Activated CD8-positive, alpha-beta T cell treated with anti-CD3 and anti-CD28 coated beads, Interleukin-2, amount 10 ng/mL, durations not matched to agents 7 days and 5 days (primary cell): ENCODE data around the gene CACNA1I. TPM values are rescaled to one million over a fixed set of nuclear protein-coding genes. Genes with fewer than 3 reads are reported as not detected.

Experiments
- ATAC-seq: fragments of 150-1000 bp; cut with Tn5 transposase; one replicate; pipeline ENCODE4 v1.10.0; 2021; ENCODE audit warnings: moderate library complexity
- CTCF ChIA-PET: fragments of 350-600 bp; sonication (Branson Sonifier 250); formaldehyde crosslinking; loops from one replicate; lab custom pipeline; 2021; ENCODE audit warnings: antibody characterized with exemption; lab: Charles Lee
- POLR2A ChIA-PET: fragments of 350-600 bp; sonication (Branson Sonifier 250); formaldehyde crosslinking; loops from one replicate; lab custom pipeline; 2021; ENCODE audit warnings: antibody characterized with exemption; lab: Charles Lee
- DNase-seq: peaks from one replicate; pipeline ENCODE4 v3.0.0-alpha.2; 2020
- H3K27ac Mint-ChIP-seq: one replicate; pipeline ENCODE4 v1.8.0; 2021; ENCODE audit warnings: mild to moderate bottlenecking, mixed read lengths
- H3K27me3 Mint-ChIP-seq: one replicate; pipeline ENCODE4 v1.8.0; 2021; ENCODE audit warnings: low read depth, mixed read lengths
- H3K36me3 Mint-ChIP-seq: one replicate; pipeline ENCODE4 v1.8.0; 2021; ENCODE audit warnings: low read depth, mixed read lengths
- H3K4me1 Mint-ChIP-seq: one replicate; pipeline ENCODE4 v1.8.0; 2021; ENCODE audit warnings: low read depth, mixed read lengths
- H3K4me3 Mint-ChIP-seq: one replicate; pipeline ENCODE4 v1.8.0; 2021; ENCODE audit warnings: mild to moderate bottlenecking, mixed read lengths
- H3K9me3 Mint-ChIP-seq: one replicate; pipeline ENCODE4 v1.8.0; 2022; ENCODE audit warnings: mixed read lengths; ENCODE audit not compliant: insufficient read depth
- total RNA-seq, 2 experiments: library from RNA; stranded (reverse); gene quantifications; one replicate each; pipeline ENCODE4 v1.2.3, GENCODE V29; 2021

CACNA1I gene
- total RNA-seq, 2 experiments from 2014 or later, result 0.60 to 0.74 TPM

GRCh38 chr22:39685336-39686177, 115.0 kb downstream of the CACNA1I start:
- DNase-seq (no peak), ATAC-seq (no peak)
- no peaks in the 10 kb centered on the region for H3K36me3 Mint-ChIP-seq
- H3K4me3 Mint-ChIP-seq, result no peak overlapping the region
- CTCF ChIA-PET, result no interaction called here
- no peaks in the 10 kb centered on the region for H3K4me1 Mint-ChIP-seq
- H3K9me3 Mint-ChIP-seq, result no peaks in the 10 kb centered on the region
- H3K27ac Mint-ChIP-seq, result no peak overlapping the region
- POLR2A ChIA-PET, result interaction anchor here (0.6 kb wide), 1 partner anchor 261 kb away, joined by 3 read pairs; no protein-coding TSS in a partner anchor
- peaks cover 33% of the 10 kb centered on the region for H3K27me3 Mint-ChIP-seq

DNA sequence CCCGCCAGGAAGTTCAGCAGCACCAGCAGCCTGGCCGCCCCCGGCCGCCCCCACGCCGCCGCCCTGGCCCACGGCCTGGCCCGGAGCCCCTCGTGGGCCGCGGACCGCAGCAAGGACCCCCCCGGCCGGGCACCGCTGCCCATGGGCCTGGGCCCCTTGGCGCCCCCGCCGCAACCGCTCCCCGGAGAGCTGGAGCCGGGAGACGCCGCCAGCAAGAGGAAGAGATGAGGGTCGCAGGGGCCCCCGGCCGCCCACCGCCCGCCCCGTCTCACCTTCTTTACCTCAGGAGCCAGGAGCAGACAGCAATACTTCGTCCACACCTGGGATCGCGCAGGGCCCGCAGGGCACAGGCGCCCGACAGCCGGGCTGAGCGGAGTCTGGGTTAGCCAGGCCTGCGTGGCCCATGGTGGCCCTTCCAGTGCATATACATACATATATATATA, 115.6 kb downstream of the CACNA1I start:
- Mint-ChIP-seq H3K27me3 (peaks cover 36% of the 10 kb centered on the region), H3K27ac (no peak overlapping the region), H3K9me3 (no peaks in the 10 kb centered on the region), H3K4me1 (peaks cover 2% of the 10 kb centered on the region), H3K4me3 (no peak overlapping the region), H3K36me3 (no peaks in the 10 kb centered on the region)
- ChIA-PET CTCF (no interaction called here), POLR2A (no interaction called here)
- DNase-seq (no peak), ATAC-seq (no peak)

- Mint-ChIP-seq H3K27ac (no peak overlapping the region), H3K4me3 (no peak overlapping the region), H3K27me3 (peaks cover 41% of the 10 kb centered on the region), H3K36me3 (no peaks in the 10 kb centered on the region), H3K9me3 (no peaks in the 10 kb centered on the region), H3K4me1 (peaks cover 2% of the 10 kb centered on the region)
- ATAC-seq (no peak), DNase-seq (no peak)
- POLR2A ChIA-PET, result no interaction called here
- CTCF ChIA-PET, result no interaction called here
These were observed 116.4 kb downstream of the CACNA1I start for GRCh38 chr22:39686776-39687525.

- Mint-ChIP-seq H3K27ac (no peak overlapping the region), H3K27me3 (peaks cover 50% of the 10 kb centered on the region), H3K4me1 (peaks cover 2% of the 10 kb centered on the region), H3K36me3 (no peaks in the 10 kb centered on the region), H3K9me3 (no peaks in the 10 kb centered on the region), H3K4me3 (no peak overlapping the region)
- ChIA-PET POLR2A (no interaction called here), CTCF (no interaction called here)
- ATAC-seq, result no peak
- no peak for DNase-seq
These were observed 117.7 kb downstream of the CACNA1I start for GRCh38 chr22:39688186-39688785.

DNA sequence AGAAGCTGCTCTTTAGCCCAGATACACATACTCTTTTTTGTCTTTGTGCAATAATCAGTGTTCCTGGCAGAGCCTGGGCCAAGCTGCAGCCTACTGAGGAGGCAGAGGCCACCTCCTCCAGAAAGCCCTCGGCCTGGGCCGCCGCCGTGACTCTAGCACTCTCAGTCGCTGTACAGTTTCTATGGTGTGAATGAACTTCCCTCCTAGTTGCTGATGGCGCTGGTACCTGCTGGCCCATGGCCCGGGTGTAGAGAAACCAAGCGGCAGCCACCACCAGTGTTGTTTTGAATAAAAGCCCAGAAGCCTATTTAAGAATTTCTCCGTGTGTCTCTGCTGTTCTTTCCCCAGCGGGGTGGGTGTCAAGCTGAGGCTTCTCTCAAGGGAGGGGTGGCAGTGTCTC, 118.9 kb downstream of the CACNA1I start:
- no peak overlapping the region for H3K4me3 Mint-ChIP-seq
- peaks cover 2% of the 10 kb centered on the region for H3K4me1 Mint-ChIP-seq
- H3K9me3 Mint-ChIP-seq, result no peaks in the 10 kb centered on the region
- no peak overlapping the region for H3K27ac Mint-ChIP-seq
- H3K36me3 Mint-ChIP-seq, result no peaks in the 10 kb centered on the region
- H3K27me3 Mint-ChIP-seq, result peaks cover 46% of the 10 kb centered on the region
- POLR2A ChIA-PET, result interaction anchor here (0.5 to 1.6 kb wide), 2 partner anchors 11 to 309 kb away, joined by 3 read pairs; no protein-coding TSS in a partner anchor
- ATAC-seq (no peak), DNase-seq (no peak)
- CTCF ChIA-PET, result no interaction called here

GRCh38 chr22:39690881-39691605, 120.5 kb downstream of the CACNA1I start:
- peaks cover 2% of the 10 kb centered on the region for H3K4me1 Mint-ChIP-seq
- DNase-seq, result no peak
- CTCF ChIA-PET, result no interaction called here
- ATAC-seq, result no peak
- H3K27me3 Mint-ChIP-seq, result peaks cover 43% of the 10 kb centered on the region
- POLR2A ChIA-PET, result no interaction called here
- no peaks in the 10 kb centered on the region for H3K9me3 Mint-ChIP-seq
- no peak overlapping the region for H3K4me3 Mint-ChIP-seq
- no peaks in the 10 kb centered on the region for H3K36me3 Mint-ChIP-seq
- no peak overlapping the region for H3K27ac Mint-ChIP-seq

GRCh38 chr22:39693943-39694500, 123.5 kb downstream of the CACNA1I start:
- DNase-seq, result no peak
- no peak for ATAC-seq
- ChIA-PET POLR2A (no interaction called here), CTCF (no interaction called here)
- Mint-ChIP-seq H3K36me3 (no peaks in the 10 kb centered on the region), H3K4me3 (no peak overlapping the region), H3K9me3 (no peaks in the 10 kb centered on the region), H3K27ac (no peak overlapping the region), H3K27me3 (peaks cover 32% of the 10 kb centered on the region), H3K4me1 (peaks cover 2% of the 10 kb centered on the region)

DNA sequence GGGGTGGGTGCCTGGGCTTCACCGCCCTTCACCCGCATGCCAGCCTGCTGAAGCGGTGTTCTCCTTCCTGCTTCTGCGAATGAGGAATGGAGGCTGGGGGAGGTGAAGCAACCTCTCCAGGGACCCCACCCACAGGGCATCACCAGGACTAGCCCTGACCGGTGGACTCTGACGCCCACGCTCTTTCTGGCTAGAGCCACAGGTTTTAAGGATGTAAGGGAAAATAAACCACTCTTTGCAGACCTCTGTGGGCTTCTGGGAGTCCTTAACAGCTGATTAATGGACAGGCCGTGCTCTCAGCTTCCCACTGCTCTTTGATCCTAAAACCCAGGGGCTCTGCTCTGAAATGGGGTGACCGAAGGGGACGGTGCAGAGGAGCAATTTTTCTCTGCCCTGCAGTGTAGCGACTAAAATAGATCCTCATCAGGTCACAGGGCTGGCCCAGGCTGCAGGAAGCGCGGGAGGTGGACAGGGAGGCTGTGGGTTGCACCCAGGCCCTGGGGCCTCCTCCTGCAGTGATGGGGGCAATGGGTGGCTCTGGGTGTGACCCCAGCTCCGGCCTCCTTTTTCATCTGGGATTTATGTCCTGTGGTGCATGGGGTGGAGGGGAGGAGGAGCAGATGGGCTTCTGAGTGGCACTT, 127.4 kb downstream of the CACNA1I start:
- Mint-ChIP-seq H3K4me1 (no peaks in the 10 kb centered on the region), H3K4me3 (no peak overlapping the region), H3K27me3 (peaks cover 6% of the 10 kb centered on the region), H3K9me3 (no peaks in the 10 kb centered on the region), H3K36me3 (no peaks in the 10 kb centered on the region), H3K27ac (no peak overlapping the region)
- ChIA-PET POLR2A (no interaction called here), CTCF (no interaction called here)
- no peak for DNase-seq
- no peak for ATAC-seq

DNA sequence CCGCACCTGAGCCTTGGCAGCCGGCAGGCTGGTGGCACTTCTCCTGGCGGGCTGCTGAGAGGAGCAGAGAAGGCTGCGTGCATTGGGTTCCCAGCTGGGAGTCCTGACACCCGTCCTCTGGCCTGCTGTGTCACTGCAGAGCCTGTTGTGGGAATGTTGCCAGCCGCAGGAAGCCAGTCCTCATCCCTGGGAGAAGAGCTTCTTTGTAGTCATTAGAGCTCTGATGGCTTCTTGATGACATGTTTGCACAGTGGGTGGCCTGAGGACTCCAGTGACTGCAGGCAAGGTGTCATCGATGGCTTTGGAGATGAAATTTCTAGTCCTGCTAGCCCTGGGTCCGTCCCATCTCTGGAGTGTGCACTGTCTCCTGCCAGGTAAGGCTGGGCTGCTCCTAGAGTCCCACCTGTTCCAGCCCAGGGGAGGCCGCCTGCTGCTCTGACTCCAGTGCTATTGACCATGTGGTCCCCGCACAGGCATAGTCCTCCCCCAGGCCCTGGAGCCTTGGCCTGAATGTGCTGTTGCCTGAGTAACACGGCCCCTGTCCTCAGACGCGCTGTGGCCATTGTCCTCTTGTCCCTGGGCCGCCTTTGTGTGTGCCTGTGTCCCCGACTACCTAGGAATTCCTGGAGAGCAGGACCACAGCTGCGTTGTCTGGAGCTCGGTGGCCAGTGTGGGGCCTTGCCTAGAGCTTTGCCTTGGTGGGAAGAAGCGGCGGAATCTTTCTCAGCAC, 129.2 kb downstream of the CACNA1I start:
- Mint-ChIP-seq H3K4me1 (no peaks in the 10 kb centered on the region), H3K27ac (no peak overlapping the region)
- CTCF ChIA-PET, result interaction anchor here (0.6 kb wide), 1 partner anchor 297 kb away, joined by 3 read pairs; no protein-coding TSS in a partner anchor

DNA sequence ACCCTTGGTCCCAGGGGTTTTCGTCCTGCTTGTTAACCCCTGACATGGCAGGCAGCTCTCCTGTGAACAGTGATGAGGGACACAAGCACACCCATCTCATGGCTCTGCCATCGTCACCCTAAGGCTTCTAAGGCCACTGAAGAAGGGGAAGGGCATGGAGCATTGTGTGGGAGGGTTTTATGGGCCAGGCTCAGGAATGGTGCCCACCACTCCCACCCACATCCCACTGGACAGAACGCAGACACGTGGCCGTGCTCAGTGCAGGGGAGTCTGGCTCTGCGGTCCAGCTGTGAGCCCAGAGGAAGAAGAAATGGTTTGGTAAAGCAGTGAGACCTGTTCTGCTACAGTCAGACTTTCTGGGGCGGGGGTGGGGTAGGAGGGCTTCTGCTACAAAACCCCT, 130.0 kb downstream of the CACNA1I start:
- Mint-ChIP-seq H3K27ac (no peak overlapping the region), H3K9me3 (no peaks in the 10 kb centered on the region), H3K27me3 (peaks cover 4% of the 10 kb centered on the region), H3K4me3 (no peak overlapping the region), H3K4me1 (no peaks in the 10 kb centered on the region), H3K36me3 (no peaks in the 10 kb centered on the region)
- POLR2A ChIA-PET, result interaction anchor here (0.9 kb wide), 1 partner anchor 11 kb away, joined by 3 read pairs; no protein-coding TSS in a partner anchor
- no peak for DNase-seq
- ATAC-seq, result no peak
- CTCF ChIA-PET, result no interaction called here

More for the DNA sequence above, 129.2 kb downstream of the CACNA1I start:
- H3K4me3 Mint-ChIP-seq, result no peak overlapping the region
- H3K36me3 Mint-ChIP-seq, result no peaks in the 10 kb centered on the region
- ATAC-seq, result no peak
- POLR2A ChIA-PET, result interaction anchor here (0.9 kb wide), 1 partner anchor 10 kb away, joined by 3 read pairs; no protein-coding TSS in a partner anchor
- DNase-seq, result no peak
- peaks cover 4% of the 10 kb centered on the region for H3K27me3 Mint-ChIP-seq
- no peaks in the 10 kb centered on the region for H3K9me3 Mint-ChIP-seq
